Type B pancreatic cell (in vitro differentiated cells): ENCODE measurements around the gene FBXW5. TPM values are rescaled to one million over a fixed set of nuclear protein-coding genes. Genes with fewer than 3 reads are reported as not detected.
A peak's percentile ranks its signal among the peaks of the same experiment; 100 is the strongest.

ENCODE experiments used
- DNase-seq: peaks from one replicate; pipeline ENCODE4 v3.0.0; 2021; ENCODE audit warnings: mixed read lengths; ENCODE audit not compliant: unreplicated experiment; ENCODE audit errors: extremely low spot score
- H3K27ac Mint-ChIP-seq: 2 replicates; pipeline ENCODE4 v1.8.0; 2021; ENCODE audit warnings: mild to moderate bottlenecking, mixed read lengths
- H3K27me3 Mint-ChIP-seq: 2 replicates; pipeline ENCODE4 v1.8.0; 2021; ENCODE audit warnings: mixed read lengths
- H3K36me3 Mint-ChIP-seq: 2 replicates; pipeline ENCODE4 v1.8.0; 2021; ENCODE audit warnings: mixed read lengths
- H3K4me1 Mint-ChIP-seq: one replicate; pipeline ENCODE4 v1.8.0; 2021; ENCODE audit warnings: mixed read lengths; ENCODE audit not compliant: unreplicated experiment
- H3K4me3 Mint-ChIP-seq: 2 replicates; pipeline ENCODE4 v1.8.0; 2021; ENCODE audit warnings: mild to moderate bottlenecking, mixed read lengths
- H3K9me3 Mint-ChIP-seq: 2 replicates; pipeline ENCODE4 v1.8.0; 2021; ENCODE audit warnings: mixed read lengths
- total RNA-seq: library from RNA; stranded (reverse); gene quantifications from 2 replicates; pipeline ENCODE4 v1.2.1, GENCODE V29; 2021; ENCODE audit warnings: low replicate concordance
- TF ChIP-seq, protein P1 (sequence below): fragments of 200-600 bp; sonication (generic); conservative IDR thresholded peaks from 2 replicates; pipeline ENCODE4 v1.5.0; 2021; ENCODE audit warnings: antibody characterized with exemption, mild to moderate bottlenecking

The FBXW5 gene
- total RNA-seq, 1 donor from 2014 or later, result 82.8 TPM

GRCh38 chr9:136985853-136986252 is 41.3 kb upstream of the FBXW5 start:
- H3K27me3 Mint-ChIP-seq, result peaks cover 11% of the 10 kb centered on the region
- TF ChIP-seq, protein P1, sequence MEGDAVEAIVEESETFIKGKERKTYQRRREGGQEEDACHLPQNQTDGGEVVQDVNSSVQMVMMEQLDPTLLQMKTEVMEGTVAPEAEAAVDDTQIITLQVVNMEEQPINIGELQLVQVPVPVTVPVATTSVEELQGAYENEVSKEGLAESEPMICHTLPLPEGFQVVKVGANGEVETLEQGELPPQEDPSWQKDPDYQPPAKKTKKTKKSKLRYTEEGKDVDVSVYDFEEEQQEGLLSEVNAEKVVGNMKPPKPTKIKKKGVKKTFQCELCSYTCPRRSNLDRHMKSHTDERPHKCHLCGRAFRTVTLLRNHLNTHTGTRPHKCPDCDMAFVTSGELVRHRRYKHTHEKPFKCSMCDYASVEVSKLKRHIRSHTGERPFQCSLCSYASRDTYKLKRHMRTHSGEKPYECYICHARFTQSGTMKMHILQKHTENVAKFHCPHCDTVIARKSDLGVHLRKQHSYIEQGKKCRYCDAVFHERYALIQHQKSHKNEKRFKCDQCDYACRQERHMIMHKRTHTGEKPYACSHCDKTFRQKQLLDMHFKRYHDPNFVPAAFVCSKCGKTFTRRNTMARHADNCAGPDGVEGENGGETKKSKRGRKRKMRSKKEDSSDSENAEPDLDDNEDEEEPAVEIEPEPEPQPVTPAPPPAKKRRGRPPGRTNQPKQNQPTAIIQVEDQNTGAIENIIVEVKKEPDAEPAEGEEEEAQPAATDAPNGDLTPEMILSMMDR, result no peak

GRCh38 chr9:136985027-136985602 is 40.6 kb upstream of the FBXW5 start:
- H3K4me1 Mint-ChIP-seq, result peaks cover 12% of the 10 kb centered on the region
- H3K4me3 Mint-ChIP-seq, result no peak overlapping the region
- H3K9me3 Mint-ChIP-seq, result no peaks in the 10 kb centered on the region
- H3K36me3 Mint-ChIP-seq, result no peaks in the 10 kb centered on the region
- no peak for DNase-seq
- H3K27ac Mint-ChIP-seq, result no peak overlapping the region
- H3K27me3 Mint-ChIP-seq, result peaks cover 11% of the 10 kb centered on the region
- TF ChIP-seq, protein P1, result no peak

More at GRCh38 chr9:136985853-136986252, 41.3 kb upstream of the FBXW5 start:
- DNase-seq, result no peak
- peaks cover 8% of the 10 kb centered on the region for H3K4me1 Mint-ChIP-seq
- H3K4me3 Mint-ChIP-seq, result no peak overlapping the region
- no peaks in the 10 kb centered on the region for H3K36me3 Mint-ChIP-seq
- no peak overlapping the region for H3K27ac Mint-ChIP-seq
- H3K9me3 Mint-ChIP-seq, result no peaks in the 10 kb centered on the region

DNA sequence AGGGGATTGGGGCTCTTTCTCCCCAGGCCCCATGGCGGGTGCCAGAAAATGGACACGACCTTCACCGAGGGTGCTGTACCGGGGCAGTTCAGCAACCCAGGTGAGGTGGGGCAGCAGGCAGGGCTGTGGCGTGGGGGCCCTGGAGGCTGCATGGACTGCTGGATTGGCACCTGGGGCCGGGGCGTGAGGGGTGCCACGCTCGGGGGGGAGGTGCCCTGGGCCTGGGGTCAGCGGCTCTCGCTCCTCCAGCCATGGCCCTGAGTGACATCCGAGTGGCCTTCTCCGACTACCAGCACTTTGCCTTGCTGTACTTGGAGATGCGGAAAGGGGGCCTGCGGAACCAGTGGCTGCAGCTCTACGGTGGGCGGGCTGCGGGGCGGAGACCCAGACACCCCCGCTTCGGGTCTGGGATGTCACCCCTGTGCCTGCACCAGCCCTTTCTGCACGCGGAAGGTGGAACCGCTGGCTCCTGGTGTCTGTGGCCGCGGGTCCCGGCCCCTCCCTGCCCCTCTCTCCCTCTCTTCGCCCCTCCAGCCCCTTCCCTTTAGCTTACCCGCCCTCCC is 40.0 kb upstream of the FBXW5 start:
- H3K36me3 Mint-ChIP-seq, result no peaks in the 10 kb centered on the region
- H3K4me1 Mint-ChIP-seq, result peaks cover 8% of the 10 kb centered on the region
- TF ChIP-seq, protein P1, result no peak
- no peak overlapping the region for H3K27ac Mint-ChIP-seq
- no peak overlapping the region for H3K4me3 Mint-ChIP-seq
- peaks cover 11% of the 10 kb centered on the region for H3K27me3 Mint-ChIP-seq
- no peak for DNase-seq
- no peaks in the 10 kb centered on the region for H3K9me3 Mint-ChIP-seq

DNA sequence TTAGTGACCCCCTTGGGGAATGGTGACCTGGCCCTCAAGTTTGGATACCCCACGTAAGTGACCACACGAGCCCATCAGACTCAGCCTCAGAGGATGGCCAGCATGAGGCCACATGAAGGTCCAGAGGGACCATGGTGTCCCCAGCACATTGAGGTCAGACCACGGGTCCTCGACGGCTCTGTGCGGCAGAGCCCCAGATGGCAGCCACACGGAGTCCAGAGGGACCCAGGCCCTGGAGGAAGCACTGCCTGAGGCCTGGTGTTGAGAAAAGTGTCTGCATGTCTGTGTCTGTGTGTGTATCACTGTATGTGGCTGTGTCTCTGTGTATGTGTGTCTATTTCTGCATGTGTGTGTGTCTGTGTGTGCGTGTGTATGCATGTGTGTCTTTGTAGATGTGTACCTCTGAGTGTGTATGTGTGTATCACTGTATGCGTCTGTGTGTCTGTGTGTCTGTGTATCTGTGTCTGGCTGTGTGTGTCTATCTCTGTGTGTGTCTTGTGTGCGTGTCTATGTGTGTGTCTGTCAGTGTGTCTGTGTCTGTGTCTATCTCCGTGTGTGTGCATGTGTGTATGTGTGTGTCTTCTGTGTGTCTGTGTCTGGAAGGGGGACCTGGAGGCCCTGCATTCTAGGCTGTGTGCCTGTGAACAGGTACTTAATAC is 39.2 kb upstream of the FBXW5 start:
- H3K27me3 Mint-ChIP-seq, result peaks cover 11% of the 10 kb centered on the region
- peaks cover 5% of the 10 kb centered on the region for H3K4me1 Mint-ChIP-seq
- no peaks in the 10 kb centered on the region for H3K36me3 Mint-ChIP-seq
- peak overlapping the region; percentile 2 for H3K27ac Mint-ChIP-seq
- DNase-seq, result no peak
- H3K9me3 Mint-ChIP-seq, result no peaks in the 10 kb centered on the region
- no peak overlapping the region for H3K4me3 Mint-ChIP-seq
- TF ChIP-seq, protein P1, result no peak

DNA sequence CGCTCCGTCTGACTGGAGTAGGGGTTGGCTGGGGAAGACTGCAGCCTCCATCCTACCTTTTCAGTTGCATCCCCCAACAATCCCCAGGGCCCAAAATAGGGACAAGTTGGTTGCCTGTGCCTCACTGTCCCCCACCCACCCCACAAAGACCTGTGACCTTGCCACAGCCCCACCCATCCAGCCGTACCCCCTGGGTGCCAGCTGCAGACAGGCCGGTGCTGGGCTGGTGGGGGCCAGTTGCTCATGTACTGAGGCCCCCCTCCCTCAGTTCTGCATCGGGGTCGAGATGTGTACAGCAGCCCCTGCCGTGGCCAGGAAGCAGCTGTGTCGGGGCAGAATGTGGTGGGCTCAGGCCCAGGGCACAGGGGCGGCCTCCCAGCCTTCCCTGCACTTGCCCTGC is 38.6 kb upstream of the FBXW5 start:
- no peak overlapping the region for H3K27ac Mint-ChIP-seq
- TF ChIP-seq, protein P1, result no peak
- peaks cover 5% of the 10 kb centered on the region for H3K4me1 Mint-ChIP-seq
- no peak overlapping the region for H3K4me3 Mint-ChIP-seq
- H3K36me3 Mint-ChIP-seq, result no peaks in the 10 kb centered on the region
- H3K27me3 Mint-ChIP-seq, result peaks cover 11% of the 10 kb centered on the region
- DNase-seq, result no peak
- H3K9me3 Mint-ChIP-seq, result no peaks in the 10 kb centered on the region
